ENCODE results near the gene GNB1L.

DNA sequence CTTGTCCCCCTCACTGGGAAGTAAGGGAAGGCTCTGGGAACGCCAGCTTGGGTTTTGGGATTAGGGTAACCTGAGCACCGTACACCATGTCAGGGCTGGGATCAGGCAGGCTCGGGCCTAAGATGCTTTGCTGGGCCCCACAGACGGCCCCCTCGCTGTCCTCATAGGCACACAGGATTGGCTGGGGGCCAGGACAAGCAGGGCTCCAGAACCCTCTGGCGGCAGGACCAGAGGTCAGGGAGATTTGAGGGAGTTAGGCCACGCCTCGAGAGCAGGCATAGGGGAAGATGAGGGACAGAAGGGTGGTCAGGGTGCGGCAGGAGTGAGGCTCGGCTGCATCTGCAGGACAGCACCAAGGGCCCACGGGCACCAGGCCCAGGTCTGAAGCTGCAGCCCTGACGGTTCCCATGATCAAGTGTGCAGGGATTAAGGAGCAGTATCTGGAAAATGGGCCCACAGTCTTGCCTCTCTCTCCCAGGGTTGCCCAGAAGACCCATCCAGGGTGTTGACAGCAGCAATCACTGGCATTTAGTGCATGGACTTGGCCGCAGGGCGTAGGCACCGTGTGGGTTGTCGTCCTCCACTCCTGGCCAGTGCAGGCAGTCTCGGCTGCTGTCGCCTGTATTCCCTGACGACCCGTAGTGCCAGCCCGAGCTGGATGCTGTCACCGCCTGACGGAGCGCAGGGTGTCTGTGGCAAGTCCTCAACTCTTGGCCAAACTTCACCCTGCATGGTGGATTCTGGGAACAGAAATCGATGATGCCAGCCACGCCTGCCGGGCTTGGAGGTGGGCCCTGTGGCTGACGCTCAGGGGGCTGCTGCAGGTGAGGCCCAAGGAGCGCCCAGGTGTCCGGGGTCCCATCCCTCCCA is 15.7 kb upstream of the GNB1L start:
- TF ChIP-seq ZNF274 (IDR thresholded peaks at IDR 0.05; ENCODE audit: low read depth, low read length) (no peak), SUZ12 (IDR thresholded peaks at IDR 0.05; ENCODE audit: extremely low read depth, insufficient read depth, insufficient read length) (no peak), YY1 (IDR thresholded peaks at IDR 0.05; ENCODE audit: insufficient read depth, insufficient read length) (no peak)

All from NT2/D1 (cell line).